ENCODE data around the gene RASGRP4.

Gene RASGRP4

DNA sequence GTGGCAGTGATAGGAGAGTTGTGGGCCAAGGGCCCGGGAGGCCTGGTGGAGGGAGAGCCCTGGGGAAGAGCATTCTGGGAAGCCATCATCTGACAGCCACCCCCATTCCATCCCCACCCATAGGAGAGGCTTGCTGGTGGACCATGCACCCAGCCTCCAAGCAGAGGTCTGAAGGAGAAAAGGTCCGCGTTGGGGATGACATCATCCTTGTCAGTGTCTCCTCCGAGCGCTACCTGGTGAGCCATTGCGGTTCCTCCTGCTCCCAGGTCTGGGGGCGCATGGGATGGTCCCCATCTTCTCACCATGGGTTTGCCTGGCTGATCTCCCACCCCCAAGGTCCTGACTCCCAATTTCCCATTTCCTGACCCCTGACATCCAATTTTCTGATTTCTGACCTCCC lies 18.0 kb upstream of the RASGRP4 start:
- no peak for DNase-seq

GRCh38 chr19:38443458-38443999 lies 17.5 kb upstream of the RASGRP4 start:
- DNase-seq = no peak

DNA sequence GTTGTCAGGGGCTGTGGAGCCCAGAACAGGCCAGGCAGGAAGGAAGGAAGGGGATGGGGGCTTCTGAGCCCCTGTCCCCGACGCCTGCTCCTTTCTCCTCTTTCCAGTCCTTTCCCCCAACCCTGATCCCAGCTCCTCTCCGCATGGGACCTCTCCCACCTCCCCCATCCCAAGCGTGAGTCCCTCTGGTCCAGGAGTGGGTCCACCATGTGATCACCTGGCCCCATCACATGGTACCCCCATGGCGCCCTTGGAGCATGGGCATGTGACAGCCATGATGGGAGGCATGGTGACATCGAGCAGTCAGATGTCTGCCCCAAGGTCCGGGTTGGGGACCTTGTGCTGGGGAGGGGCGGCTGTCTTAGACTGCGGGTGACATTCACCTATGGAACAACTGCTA lies 16.7 kb upstream of the RASGRP4 start:
- DNase-seq = no peak

DNA sequence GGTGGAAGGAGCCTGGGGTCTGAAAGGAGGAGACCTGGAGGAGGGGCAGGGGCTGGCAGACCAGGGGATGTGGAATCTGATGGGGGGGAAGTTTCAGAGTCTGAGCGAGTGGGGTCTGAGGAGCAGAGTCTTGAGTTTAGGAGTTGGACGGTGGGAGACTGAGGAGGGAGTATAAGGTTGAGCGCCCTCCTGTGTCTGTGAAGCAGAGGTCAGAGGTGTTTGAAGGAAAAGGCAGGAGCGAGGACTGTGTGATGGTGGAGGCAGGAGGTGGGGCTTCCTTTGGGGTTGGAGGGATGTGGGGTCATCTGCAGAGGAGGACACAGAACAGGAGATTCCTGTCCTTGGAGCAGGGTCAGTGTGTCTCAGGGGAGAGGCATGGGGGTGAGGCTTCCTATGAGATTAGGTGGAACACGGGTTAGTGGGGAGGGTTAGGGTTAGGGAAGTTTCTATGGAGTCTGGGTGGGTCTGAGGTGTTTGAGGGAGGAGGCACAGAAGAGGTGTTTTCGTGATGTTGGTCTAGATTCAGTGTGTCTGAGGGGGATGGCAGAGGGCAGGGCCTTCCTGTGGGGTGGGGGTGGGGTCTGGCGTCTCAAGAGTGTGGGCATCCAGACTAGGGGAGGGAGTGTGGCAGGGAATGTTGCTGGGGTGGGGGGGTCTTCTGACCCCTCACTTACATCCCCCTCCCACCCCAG lies 15.8 kb upstream of the RASGRP4 start:
- no peak for DNase-seq

DNA sequence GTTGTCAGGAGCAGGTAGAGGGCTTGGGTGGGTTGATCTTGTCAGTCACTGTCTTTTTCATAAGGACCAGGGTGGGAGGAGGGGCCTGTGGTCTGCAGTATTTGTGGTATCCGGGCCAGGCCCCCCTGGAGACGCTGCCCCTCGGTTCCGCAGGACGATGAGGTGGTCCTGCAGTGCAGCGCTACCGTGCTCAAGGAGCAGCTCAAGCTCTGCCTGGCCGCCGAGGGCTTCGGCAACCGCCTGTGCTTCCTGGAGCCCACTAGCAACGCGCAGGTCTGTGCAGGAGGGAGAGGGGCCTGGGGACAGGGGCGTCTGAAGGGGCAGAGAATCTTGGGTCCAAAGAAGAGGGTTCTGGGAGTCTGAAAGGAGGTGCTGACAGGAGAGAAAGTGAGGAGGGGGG lies 14.6 kb upstream of the RASGRP4 start:
- no peak for DNase-seq

DNA sequence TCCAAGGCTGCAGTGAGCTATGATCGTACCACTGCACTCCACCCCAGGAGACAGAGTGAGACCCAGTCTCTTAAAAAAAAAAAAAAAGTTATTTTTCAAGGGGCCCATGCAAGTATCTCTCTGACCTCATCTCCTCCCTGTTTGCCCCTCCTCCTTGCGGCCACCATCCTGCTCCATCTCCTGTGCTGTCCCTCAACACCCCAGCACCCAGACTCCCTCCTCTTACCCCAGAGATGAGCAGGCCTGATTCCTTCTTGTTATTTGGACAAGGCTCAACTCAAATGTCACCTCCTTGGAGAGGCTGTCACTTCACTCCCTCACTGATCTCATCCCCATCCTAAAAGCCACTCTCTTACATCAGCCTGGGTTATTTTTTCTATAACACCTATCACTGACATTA lies 11.9 kb upstream of the RASGRP4 start:
- DNase-seq = no peak

- DNase-seq = no peak
These were observed 11.3 kb upstream of the RASGRP4 start for GRCh38 chr19:38437295-38437694.

GRCh38 chr19:38434549-38435051 lies 8.6 kb upstream of the RASGRP4 start:
- DNase-seq = no peak

DNA sequence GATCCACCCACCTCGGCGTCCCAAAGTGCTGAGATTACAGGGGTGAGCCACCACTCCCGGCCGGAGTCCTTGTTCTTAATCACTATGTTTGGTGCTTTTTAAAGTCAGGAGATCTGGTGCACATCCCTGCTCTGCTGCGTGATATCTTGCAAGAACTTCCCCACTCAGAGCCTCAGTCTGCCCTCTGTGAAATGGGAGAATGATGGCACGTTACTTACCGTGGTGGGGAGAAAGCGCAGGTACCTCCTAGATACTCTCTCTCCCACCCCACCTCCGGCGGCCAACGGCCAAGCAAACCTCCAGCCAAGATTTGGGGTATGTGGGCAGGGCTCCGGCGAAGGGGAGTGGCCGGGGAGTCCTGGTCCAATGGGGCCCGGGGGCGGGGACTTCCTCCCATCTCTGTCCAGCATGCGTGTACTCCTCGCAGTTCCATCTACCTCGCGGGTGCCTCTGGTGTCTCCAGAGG lies 7.3 kb upstream of the RASGRP4 start, which contains the start of gene RYR1:
RYR1 (plus strand) TSS at position 424 of the 466 bp plus-strand sequence. CDS start 139 bp downstream, outside the sequence.
- DNase-seq = peak; percentile 40 to 57

GRCh38 chr19:38430931-38431330 lies 4.9 kb upstream of the RASGRP4 start:
- no peak for DNase-seq

GRCh38 chr19:38429811-38430156 lies 3.8 kb upstream of the RASGRP4 start:
- DNase-seq = no peak

GRCh38 chr19:38429055-38429810 lies 3.2 kb upstream of the RASGRP4 start:
- no peak for DNase-seq

- peak; percentile 39 to 44 for DNase-seq
These were observed 1.1 kb upstream of the RASGRP4 start for GRCh38 chr19:38427035-38427677.

- DNase-seq = no peak
These were observed 703 bp downstream of the RASGRP4 start for GRCh38 chr19:38425222-38425809.

DNA sequence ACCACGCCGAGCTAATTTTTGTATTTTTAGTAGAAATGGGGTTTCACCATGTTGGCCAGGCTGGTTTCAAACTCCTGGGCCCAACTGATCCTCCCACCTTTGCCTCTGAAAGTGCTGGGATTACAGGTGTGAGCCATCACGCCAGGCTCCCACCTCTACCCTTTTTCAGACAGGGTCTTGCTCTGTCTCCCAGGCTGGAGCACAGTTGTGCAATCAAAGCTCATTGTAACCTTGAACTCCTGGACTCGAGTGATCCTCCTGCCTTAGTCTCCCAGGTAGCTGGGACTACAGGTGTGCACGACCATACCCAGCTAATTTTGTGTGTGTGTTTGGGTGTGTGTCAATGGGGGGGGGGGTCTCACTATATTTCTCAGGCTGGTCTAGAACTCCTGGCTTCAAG lies 1.7 kb downstream of the RASGRP4 start:
- no peak for DNase-seq

GRCh38 chr19:38422438-38422837 lies 3.6 kb downstream of the RASGRP4 start:
- DNase-seq = no peak

DNA sequence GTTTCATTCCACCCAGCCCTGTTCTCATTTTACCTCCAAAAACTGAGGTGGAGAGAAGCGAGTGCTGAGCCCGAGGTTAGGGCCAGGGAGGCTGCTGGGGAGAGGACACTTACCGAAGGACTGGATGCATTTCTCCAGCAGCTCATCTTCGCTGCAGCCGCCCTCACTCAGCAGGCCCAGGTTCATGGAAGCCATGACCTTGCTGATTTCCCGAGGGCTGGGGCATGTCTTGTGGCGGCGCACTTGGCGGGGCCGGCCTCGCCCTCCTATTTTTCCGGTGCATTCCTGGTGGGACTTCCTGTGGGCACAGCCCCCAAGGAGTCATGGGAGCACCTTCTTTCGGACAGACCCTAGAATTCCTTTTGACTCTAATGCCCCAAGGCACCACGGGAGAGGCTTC lies 4.2 kb downstream of the RASGRP4 start:
- DNase-seq = no peak

DNA sequence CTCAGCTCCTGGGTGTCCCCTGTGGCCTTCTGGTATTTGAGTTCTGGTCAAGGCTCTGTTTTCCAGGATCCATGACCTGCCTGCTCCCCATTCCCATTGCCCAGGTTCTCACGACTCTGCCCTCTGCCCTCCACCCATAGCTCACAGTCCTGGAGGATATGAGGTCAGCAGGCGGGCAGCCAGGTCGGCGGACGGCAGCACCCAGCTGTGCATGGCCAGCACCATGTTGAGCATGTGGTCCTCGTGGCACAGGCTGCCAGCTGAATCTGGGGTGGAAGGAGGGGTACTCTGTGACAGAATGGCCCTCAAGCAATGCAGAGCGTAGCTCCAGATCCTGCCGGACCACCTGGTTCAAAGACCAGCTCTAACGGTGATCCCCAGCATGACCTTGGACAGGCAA lies 5.1 kb downstream of the RASGRP4 start:
- no peak for DNase-seq

DNA sequence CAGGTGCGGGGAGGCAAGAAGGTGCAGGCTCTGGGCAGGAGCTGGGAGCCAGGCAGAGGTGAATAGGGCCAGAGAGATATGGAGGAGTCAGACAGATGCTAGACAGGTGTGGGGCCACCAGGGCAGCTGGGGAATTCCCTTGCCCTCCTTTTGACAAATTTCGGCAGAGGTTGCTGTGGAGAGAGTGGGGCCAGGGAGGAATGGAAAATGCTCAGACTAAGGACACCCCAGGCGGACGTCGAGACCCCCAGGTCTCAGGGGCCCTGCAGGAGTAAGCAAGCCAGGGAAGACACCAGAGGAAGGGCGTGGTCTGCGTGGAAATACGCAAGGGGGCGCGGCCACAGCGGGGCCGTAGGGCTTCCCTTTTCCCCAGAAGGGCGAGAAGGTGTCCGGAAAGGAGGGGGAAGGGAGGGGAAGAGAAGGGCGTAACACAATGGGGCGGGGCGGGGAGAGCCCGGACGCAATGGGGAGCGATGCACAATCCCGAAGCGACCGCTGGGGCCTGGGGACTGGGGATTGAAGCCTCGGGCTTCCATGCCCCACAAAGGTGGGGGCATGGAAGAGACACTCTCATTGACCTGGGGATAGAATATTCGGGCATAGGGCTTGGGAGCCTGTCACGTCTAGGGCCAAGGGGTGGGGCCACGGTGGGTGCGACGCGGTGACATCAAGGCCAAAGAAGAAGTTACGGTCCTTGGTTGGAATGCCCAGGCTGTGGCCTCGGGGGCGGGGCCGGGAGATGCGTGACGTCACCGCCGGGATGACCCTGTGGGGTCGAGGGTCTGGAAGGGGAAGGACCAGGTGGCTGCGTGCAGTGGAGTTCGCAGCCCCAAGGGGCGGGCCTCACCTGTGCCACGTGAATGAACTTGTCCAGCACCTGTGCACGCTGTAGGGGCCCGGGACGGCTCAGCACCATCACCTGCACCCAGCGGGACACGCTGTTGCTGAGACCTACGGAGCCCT lies 8.2 kb downstream of the RASGRP4 start:
- DNase-seq = peak; percentile 79 to 85

DNA sequence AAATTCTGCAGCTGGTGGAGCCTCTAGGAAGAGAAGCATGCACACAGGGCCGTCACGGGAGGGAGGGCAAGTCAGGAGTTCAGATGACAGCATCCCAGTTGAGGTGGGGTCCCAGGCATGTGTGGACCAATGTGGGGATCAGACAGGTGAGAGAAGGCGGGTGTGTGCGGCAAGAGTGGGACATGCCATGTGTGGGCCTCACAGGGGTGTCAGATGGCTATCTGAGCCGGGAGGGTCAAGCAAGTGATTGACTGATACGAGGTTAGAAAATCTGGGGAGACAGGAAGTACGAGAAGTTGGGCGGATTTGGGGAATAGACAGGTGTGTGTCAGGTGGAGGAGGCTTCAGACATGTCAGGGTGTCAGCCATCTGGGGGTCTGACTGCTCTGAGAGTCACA lies 8.9 kb downstream of the RASGRP4 start:
- DNase-seq = no peak

DNA sequence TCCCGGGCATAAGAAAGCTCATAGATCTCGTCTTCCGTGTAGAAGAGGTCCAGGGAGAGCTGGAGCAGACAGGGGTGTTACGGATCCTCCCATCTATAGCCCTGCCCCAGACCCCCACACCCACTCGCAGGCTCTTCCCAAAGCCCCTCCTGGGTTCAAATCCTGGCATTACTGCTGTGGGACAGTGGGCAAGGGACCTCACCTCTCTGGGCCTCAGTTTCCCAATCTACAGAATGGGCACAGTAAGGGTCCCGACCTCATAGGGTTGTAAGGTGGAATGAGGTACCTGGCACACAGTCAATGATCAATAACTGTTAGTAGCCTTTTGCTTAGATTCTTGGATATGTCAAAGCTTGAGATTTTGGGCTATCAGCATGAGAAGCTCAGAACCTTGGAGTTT lies 12.6 kb downstream of the RASGRP4 start:
- no peak for DNase-seq

DNA sequence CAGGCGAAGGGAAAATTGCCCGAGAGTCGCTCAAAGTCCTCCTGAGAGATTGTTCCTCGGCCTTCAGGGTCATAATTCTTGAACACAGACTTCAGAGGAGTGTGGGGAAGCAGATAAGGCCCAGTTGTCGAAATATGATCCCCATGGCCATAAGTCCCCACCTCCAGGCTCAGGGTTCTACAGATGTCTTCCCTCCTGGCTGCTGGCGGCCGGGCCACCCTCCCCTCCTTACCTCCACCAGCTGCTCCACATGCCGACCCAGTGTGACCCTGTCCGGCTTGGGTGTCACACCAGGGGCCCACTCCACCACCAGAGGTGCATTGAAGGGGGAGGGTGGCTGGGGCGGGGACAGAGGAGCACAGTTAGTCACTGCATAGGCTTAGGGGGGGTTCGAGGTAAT lies 13.1 kb downstream of the RASGRP4 start:
- DNase-seq = no peak

Data from CD4-positive, alpha-beta T cell treated with Interleukin-4 for 1 hour (primary cell).